ENCODE data around the gene CHCT1.

CHCT1 gene

GRCh38 chr17:60435244-60436167 is 13.2 kb downstream of the CHCT1 start:
- H3K27ac Mint-ChIP-seq: peak overlapping the region in 1 of 3 experiments; percentile 8
- H3K4me3 Mint-ChIP-seq: no peak overlapping the region
- TF ChIP-seq CTCF (IDR thresholded peaks at IDR 0.05; ENCODE audit: unreplicated experiment in 3 of 3): peak; percentile 82 to 90 (median 84)
- H3K9me3 Mint-ChIP-seq: peaks cover 19% of the 10 kb centered on the region
- H3K27me3 Mint-ChIP-seq (ENCODE audit: low read depth): peaks cover 3% of the 10 kb centered on the region
- no peaks in the 10 kb centered on the region for H3K36me3 Mint-ChIP-seq (ENCODE audit: low read depth)
- peaks cover 8% of the 10 kb centered on the region for H3K4me1 Mint-ChIP-seq

DNA sequence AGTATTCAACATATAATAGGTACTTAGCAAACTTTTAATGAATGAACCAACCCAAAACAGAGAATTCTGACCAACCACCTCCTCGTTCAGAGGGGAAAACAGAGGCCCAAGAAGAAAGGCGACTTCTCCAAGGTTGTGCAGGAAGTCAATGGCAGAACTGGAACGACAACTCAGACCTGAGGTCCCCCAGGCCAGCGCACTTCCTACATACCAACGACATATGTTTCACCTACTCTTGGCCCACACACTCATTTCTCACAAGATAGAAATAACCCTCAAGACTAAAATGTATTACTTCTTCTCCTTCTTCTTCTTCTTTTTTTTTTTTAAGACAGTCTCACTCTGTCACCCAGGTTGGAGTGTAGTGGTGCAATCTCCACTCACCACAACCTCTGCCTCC is 14.4 kb downstream of the CHCT1 start:
- H3K4me1 Mint-ChIP-seq: peaks cover 8% of the 10 kb centered on the region
- no peak overlapping the region for H3K4me3 Mint-ChIP-seq
- no peaks in the 10 kb centered on the region for H3K36me3 Mint-ChIP-seq (ENCODE audit: low read depth)
- no peak for TF ChIP-seq CTCF (IDR thresholded peaks at IDR 0.05; ENCODE audit: unreplicated experiment in 3 of 3)
- H3K27ac Mint-ChIP-seq: no peak overlapping the region
- peaks cover 3% of the 10 kb centered on the region for H3K27me3 Mint-ChIP-seq (ENCODE audit: low read depth)
- peaks cover 14% of the 10 kb centered on the region for H3K9me3 Mint-ChIP-seq

DNA sequence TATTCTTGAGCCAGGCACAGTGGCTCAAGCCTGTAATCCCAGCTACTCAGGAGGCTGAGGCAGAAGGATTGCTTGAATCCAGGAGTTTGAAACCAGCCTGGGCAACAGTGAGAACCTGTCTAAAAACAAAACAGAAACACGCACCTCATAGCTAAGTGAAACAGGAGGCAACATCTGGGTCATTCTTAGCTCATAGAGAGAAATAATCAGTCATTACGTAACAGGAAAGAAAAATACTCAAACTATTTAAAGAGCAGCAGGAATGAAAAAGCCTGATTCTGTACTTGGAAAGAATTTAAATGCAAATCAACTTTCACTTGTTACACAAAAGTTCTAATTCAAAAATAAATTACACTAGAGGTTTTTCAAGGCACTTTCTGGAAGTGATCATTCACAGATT is 17.2 kb downstream of the CHCT1 start:
- Mint-ChIP-seq H3K4me1 (peaks cover 23% of the 10 kb centered on the region), H3K36me3 (ENCODE audit: low read depth) (peaks cover 1% of the 10 kb centered on the region), H3K4me3 (no peak overlapping the region), H3K9me3 (no peaks in the 10 kb centered on the region), H3K27me3 (ENCODE audit: low read depth) (peaks cover 3% of the 10 kb centered on the region), H3K27ac (no peak overlapping the region)
- no peak for TF ChIP-seq CTCF (IDR thresholded peaks at IDR 0.05; ENCODE audit: unreplicated experiment in 3 of 3)

DNA sequence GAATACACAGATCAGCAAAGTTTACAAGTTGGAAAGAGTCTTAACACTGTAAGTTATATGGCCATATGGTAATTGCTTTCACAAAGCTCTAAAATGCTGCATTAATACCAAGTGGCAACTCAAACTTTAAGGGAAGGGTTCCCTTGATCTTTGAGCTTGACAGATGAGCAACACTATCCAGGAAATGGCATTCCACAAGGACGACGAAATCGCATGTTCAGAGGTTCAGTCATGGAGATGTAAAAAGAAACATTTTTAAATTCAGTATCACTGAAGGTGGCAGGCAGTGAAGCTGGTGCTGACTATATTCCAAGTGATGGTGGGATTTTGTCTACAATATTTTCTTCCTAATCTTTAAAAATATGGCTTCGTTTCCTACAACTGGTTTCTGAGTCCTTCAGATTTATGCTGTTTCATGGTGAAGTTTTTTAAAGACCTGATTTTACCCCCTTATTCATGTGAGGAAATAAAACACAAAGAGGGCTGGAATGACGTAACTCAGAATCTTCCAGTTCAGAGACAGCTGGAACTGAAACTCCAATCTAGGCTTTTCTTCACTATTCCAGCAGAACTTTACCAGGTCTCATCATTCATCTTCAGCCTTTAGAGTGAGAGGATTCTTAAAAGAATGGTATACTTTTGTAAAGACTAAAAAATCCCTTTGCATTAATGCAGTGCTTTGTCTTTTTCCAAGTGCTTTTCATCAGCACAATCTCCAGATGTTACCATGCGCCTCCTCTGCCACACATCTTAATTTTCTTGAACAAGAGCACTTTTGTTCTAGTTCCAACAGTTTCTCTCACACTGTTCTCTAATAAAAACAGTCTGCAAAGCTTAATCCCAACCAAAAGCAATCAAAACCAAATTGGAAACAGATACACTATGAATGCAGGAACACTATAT is 20.2 kb downstream of the CHCT1 start:
- TF ChIP-seq CTCF (IDR thresholded peaks at IDR 0.05; ENCODE audit: unreplicated experiment in 3 of 3): no peak
- Mint-ChIP-seq H3K27ac (peak overlapping the region; percentile 51 to 78 (median 74)), H3K4me1 (peaks cover 17% of the 10 kb centered on the region), H3K36me3 (ENCODE audit: low read depth) (peaks cover 26% of the 10 kb centered on the region), H3K9me3 (no peaks in the 10 kb centered on the region), H3K4me3 (no peak overlapping the region), H3K27me3 (ENCODE audit: low read depth) (no peaks in the 10 kb centered on the region)

DNA sequence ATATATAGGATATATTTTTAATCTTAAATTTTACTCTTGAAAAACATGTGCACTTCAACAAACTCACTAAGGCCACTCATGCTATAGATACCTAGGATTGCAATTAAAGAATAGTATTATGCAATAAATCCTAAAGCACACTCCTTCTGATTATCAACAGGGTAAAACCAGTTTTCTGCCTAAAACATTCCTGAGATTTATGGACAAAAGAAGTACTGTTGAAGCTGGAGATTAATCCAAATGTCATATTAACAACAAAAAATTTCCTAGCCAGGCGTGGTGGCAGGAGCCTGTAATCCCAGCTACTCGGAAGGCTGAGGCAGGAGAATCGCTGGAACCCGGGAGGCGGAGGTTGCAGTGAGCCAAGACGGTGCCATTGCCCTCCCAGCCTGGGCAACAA is 21.4 kb downstream of the CHCT1 start:
- Mint-ChIP-seq H3K4me1 (peaks cover 17% of the 10 kb centered on the region), H3K4me3 (no peak overlapping the region), H3K27me3 (ENCODE audit: low read depth) (no peaks in the 10 kb centered on the region), H3K9me3 (no peaks in the 10 kb centered on the region), H3K27ac (peak overlapping the region in 1 of 3 experiments; percentile 78), H3K36me3 (ENCODE audit: low read depth) (peaks cover 35% of the 10 kb centered on the region)
- TF ChIP-seq CTCF (IDR thresholded peaks at IDR 0.05; ENCODE audit: unreplicated experiment in 3 of 3): no peak

Data from nephron (organoid).